RWPE1 (cell line): Measurements from ENCODE around the gene TM4SF1.

Source experiments
- CTCF ChIA-PET: fragments of 350-600 bp; sonication (Branson Sonifier 250); formaldehyde crosslinking; extraction: SDS; loops from one replicate; lab custom pipeline; 2021; lab: Yijun Ruan, JAX
- POLR2A ChIA-PET: fragments of 400-600 bp; formaldehyde crosslinking; extraction: SDS; loops from one replicate; lab custom pipeline; 2020; ENCODE audit warnings: antibody characterized with exemption; ENCODE audit not compliant: low non-redundant PET; lab: Yijun Ruan, JAX
- DNase-seq: peaks from one replicate; pipeline ENCODE4 v3.0.0; 2012; ENCODE audit warnings: low spot score
- H3K27ac ChIP-seq: fragments of 450-650 bp; 2 replicates; pipeline ENCODE4 v1.5.1; 2017
- TF ChIP-seq, protein P1 (sequence below): fragments of 450-650 bp; conservative IDR thresholded peaks from 2 replicates; pipeline ENCODE4 v1.5.1; 2017; ENCODE audit warnings: low read depth, mild to moderate bottlenecking

Gene TM4SF1

DNA sequence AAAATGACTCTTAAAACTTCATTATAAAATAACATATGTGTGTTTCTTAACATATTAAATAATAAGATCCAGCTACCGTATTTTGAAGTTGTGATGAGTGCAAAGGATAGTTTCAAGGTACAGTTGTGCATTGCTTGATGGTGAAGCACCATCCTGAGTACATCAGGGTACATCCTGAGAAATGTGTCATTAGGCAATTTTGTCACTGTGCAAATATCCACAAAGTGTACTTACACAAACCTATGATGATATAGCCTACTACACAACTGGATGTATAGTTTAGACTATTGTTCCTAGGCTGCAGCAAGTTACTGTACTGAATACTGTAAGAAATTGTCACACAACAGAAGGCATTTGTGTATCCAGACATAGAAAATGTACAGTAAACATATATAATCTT lies 20.8 kb upstream of the TM4SF1 start:
- TF ChIP-seq, protein P1, sequence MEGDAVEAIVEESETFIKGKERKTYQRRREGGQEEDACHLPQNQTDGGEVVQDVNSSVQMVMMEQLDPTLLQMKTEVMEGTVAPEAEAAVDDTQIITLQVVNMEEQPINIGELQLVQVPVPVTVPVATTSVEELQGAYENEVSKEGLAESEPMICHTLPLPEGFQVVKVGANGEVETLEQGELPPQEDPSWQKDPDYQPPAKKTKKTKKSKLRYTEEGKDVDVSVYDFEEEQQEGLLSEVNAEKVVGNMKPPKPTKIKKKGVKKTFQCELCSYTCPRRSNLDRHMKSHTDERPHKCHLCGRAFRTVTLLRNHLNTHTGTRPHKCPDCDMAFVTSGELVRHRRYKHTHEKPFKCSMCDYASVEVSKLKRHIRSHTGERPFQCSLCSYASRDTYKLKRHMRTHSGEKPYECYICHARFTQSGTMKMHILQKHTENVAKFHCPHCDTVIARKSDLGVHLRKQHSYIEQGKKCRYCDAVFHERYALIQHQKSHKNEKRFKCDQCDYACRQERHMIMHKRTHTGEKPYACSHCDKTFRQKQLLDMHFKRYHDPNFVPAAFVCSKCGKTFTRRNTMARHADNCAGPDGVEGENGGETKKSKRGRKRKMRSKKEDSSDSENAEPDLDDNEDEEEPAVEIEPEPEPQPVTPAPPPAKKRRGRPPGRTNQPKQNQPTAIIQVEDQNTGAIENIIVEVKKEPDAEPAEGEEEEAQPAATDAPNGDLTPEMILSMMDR, result no peak
- POLR2A ChIA-PET, result no interaction called here
- no peak overlapping the region for H3K27ac ChIP-seq
- CTCF ChIA-PET, result no interaction called here
- no peak for DNase-seq

DNA sequence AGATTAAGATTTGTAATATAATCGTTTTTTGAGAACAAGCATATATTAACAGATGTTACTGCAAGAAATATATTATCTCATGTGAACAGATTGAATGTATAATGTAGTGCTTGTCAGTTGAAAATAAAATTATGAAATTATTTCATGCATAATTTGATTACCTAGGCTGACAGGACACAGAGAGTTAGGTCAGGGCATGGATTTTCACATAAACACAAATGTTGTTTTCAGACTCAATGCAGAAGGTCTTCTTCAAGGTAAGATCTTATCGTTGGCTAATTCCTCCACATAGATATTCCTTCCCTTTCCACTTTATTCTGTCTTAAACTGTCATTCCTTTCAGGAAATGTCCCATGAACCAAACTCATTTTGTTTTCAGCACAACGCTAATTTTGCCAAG lies 20.1 kb upstream of the TM4SF1 start:
- no peak overlapping the region for H3K27ac ChIP-seq
- ChIA-PET POLR2A (no interaction called here), CTCF (interaction anchor here (0.6 kb wide), 1 partner anchor 91 kb away, joined by 3 read pairs; no protein-coding TSS in a partner anchor)
- no peak for DNase-seq
- TF ChIP-seq, protein P1, result no peak

DNA sequence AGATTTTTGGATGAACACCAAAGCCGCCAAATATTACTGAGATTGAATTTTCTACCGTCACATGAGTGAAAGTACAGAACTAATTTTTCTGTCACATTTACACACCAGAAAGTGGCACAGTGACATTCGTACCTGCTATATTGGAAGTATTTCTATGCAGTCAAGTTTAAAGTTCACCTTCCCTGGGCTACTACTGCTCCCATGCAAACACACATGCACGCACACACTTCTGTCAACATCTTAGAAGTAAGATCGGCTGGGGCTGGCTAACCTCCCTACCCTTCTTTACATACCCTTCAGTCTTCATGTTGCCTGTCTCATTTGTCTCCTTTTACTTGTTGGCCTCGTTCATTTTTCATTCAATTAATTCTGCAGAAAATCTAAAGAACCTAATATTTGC lies 19.0 kb upstream of the TM4SF1 start:
- POLR2A ChIA-PET, result no interaction called here
- no peak for DNase-seq
- TF ChIP-seq, protein P1, result no peak
- CTCF ChIA-PET, result no interaction called here
- no peak overlapping the region for H3K27ac ChIP-seq

DNA sequence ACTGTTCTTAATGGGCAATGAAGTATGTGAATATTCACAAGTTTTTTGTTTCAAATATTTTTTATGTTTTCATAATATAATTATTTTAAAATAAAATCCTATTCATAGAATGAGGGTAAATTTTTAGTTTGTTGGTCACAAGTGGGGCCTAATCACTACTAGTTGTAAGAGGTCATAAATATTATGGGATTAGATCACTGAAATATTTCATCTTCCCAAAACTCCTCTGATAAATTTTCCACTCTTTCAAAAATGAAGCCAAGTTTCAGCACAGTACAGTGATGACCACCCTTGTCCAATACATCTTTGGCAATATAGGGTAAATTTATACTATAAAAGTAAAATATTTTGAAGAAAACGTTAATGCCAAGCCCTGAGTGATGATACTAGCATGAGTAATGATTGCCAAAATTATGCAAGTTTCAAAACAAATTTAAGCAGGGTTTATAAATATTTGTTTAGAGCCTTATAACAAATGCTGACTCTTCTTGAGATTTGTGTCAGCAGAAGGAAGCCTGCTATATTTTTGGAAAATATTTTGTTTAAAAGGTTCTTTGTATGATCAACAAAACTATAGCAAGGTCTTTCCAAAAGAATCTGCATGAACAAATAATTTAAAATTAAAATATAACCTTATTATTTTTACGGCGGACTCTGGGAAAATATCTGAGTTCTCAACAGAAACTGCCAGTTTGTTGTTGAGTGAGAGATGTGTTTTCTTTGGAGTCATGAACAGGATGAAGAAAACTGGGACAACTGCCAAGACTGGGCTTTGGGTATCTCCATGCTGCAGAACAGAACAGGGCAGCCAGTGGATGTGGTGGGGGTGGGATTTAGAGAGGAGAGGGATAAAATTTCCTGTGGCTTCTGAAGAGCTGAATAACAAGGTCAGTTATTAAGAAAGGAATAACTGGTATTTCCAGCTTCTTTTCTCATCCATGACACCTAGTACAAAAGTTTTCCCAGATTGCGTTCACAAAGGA lies 17.9 kb upstream of the TM4SF1 start:
- POLR2A ChIA-PET, result no interaction called here
- CTCF ChIA-PET, result interaction anchor here (0.5 kb wide), 1 partner anchor 376 kb away, joined by 5 read pairs; no protein-coding TSS in a partner anchor
- no peak for DNase-seq
- H3K27ac ChIP-seq, result no peak overlapping the region
- TF ChIP-seq, protein P1, result no peak

DNA sequence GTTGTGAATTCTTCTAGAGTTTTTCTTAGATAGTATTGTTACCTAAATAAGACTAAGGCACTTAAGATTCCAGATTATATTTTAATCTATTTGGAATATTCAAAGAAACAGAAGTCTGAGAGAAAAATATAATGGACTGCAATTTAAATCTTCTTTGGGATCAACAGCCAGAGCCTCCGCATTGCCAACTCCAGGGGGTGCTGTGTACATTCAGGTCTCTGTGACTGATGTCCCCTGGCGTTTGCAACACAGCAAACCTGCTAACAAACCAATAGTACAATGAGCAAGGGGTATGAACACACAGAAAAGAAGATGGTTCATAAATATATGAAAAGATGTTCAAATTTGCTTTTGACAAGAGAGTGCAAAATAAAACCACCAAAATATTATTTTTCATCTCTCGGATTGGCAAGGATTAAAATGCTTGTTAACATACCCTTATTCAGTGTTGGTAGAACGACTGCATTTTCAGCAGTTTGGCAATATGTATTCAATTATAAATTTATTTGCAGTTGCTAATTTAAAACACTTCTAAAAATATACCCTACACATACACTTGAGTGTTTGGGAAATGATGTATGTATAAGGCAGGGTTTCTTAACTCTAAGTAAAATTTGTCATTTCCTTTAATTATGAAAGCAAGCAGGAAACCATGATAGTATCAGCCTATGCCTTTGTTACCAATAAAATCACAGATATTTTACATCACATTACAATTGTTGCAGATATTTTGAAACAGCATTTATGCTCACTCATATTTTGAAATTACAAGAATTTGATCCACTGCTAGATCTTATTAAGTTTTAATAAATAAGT lies 16.1 kb upstream of the TM4SF1 start:
- CTCF ChIA-PET, result no interaction called here
- H3K27ac ChIP-seq, result no peak overlapping the region
- DNase-seq, result peak; percentile 66

DNA sequence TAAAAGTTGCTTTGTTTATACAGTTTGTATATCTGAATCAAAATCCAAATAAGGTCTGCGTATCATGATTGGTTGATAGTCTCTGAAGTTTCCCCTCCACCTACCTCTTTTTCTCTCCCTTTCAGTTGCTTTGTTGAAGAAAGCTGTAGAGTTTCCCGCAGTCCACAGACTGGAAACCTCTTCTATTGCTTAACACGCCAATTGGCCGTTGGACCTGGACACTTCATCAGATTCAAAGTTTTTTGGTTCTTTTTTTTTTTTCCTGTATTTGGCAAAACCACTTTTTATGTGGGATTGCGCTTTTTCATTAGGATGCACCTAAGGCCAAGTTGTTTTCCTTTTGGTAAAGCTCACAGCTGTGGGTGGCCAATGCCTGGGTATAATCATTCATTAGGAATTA lies 14.5 kb upstream of the TM4SF1 start:
- TF ChIP-seq, protein P1, result no peak
- ChIA-PET POLR2A (no interaction called here), CTCF (no interaction called here)
- no peak for DNase-seq
- H3K27ac ChIP-seq, result no peak overlapping the region

More for the DNA sequence above, 16.1 kb upstream of the TM4SF1 start:
- POLR2A ChIA-PET, result no interaction called here
- TF ChIP-seq, protein P1, result peak; percentile 70
